ENCODE data around the gene DOLPP1.

DOLPP1 gene

GRCh38 chr9:129080601-129081387, at the start of gene DOLPP1:
Gene DOLPP1, plus strand, starts transcription at chr9:129081111. Its CDS starts 21 bp downstream, at chr9:129081132.
- Histone ChIP-seq H3K4me1 (ENCODE audit: control insufficient read depth, insufficient read depth, low read length) (0 out of 2 replicates have a peak, but pooled peaks cover 2% of the 10 kb centered on the region), H3K9me3 (ENCODE audit: control insufficient read depth, insufficient read depth, low read depth, low read length) (no peaks in the 10 kb centered on the region), H3K4me3 (ENCODE audit: low read depth, low read length) (peak within 1 kb of the TSS; percentile 93), H3K36me3 (ENCODE audit: control insufficient read depth in 2 of 2, insufficient read depth in 1 of 2, low read length in 2 of 2) (peaks cover 0 to 24% of the 10 kb centered on the region in 2 experiments; a peak in 1 of 3 replicates), H3K27ac (ENCODE audit: extremely low read depth, low read depth, low read length) (peak within 1 kb of the TSS; percentile 63; the same call in 1 of the 2 replicates)
- CTCF ChIA-PET, result interaction anchor here (1.0 to 1.5 kb wide), 4 partner anchors 15 to 657 kb away, joined by 3 to 4 read pairs (median 4); no protein-coding TSS in a partner anchor
- POLR2A ChIA-PET, result interaction anchor here (0.6 to 2.4 kb wide), 17 partner anchors 9 to 696 kb away, joined by 3 to 23 read pairs (median 5); partner anchors contain the start of genes CRAT, ENDOG, MIGA2 and PTPA
- TF ChIP-seq YY2 (tag by site-specific recombination; IDR thresholded peaks at IDR 0.05) (peak; percentile 98), ZNF518A (tag by site-specific recombination; conservative IDR thresholded peaks at IDR 0.05; ENCODE audit: low read depth) (0 out of 2 replicates have a peak, but pooled peaks have one; percentile 13), ZBTB7A (tag by site-specific recombination; IDR thresholded peaks at IDR 0.05; ENCODE audit: low read depth) (peak; percentile 88), ZNF280D (tag by site-specific recombination; IDR thresholded peaks at IDR 0.05) (0 out of 2 replicates have a peak, but pooled peaks have one; percentile 45), ZNF292 (tag by site-specific recombination; IDR thresholded peaks at IDR 0.05; ENCODE audit: borderline replicate concordance, low read depth) (no peak), ZBTB8A (tag by site-specific recombination; IDR thresholded peaks at IDR 0.05) (peak; percentile 52; the same call in 1 of the 2 replicates), ZSCAN16 (tag by site-specific recombination; IDR thresholded peaks at IDR 0.05) (no peak), PRDM6 (tag by site-specific recombination; IDR thresholded peaks at IDR 0.05) (no peak), ZNF561 (tag by site-specific recombination; IDR thresholded peaks at IDR 0.05; ENCODE audit: borderline replicate concordance) (peak; percentile 71; the same call in 1 of the 2 replicates), PATZ1 (tag by site-specific recombination; IDR thresholded peaks at IDR 0.05) (peak; percentile 69), ZBTB20 (tag by site-specific recombination; IDR thresholded peaks at IDR 0.05) (peak; percentile 9; the same call in 1 of the 2 replicates), GLIS1 (tag by site-specific recombination; IDR thresholded peaks at IDR 0.05) (peak; percentile 68), ZNF629 (tag by site-specific recombination; IDR thresholded peaks at IDR 0.05) (0 out of 2 replicates have a peak, but pooled peaks have one; percentile 19), ZNF660 (tag by site-specific recombination; IDR thresholded peaks at IDR 0.05) (peak; percentile 60; the same call in 1 of the 2 replicates), ZNF555 (tag by site-specific recombination; conservative IDR thresholded peaks at IDR 0.05) (no peak), ZNF341 (tag by site-specific recombination; IDR thresholded peaks at IDR 0.05; ENCODE audit: low read depth) (peak; percentile 39), ZNF596 (tag by site-specific recombination; IDR thresholded peaks at IDR 0.05) (no peak), KLF17 (tag by site-specific recombination; IDR thresholded peaks at IDR 0.05) (0 out of 2 replicates have a peak, but pooled peaks have one; percentile 37), ZNF18 (tag by site-specific recombination; IDR thresholded peaks at IDR 0.05) (peak; percentile 79), KLF1 (tag by site-specific recombination; IDR thresholded peaks at IDR 0.05) (no peak), SP7 (tag by site-specific recombination; IDR thresholded peaks at IDR 0.05) (peak; percentile 36; the same call in 1 of the 2 replicates)

Measured in HEK293 (cell line).